RWPE2 (cell line): ENCODE data around the gene TALDO1.

Experiments used
- ATAC-seq: fragments of 200-7000 bp; cut with Tn5 transposase; 3 replicates; pipeline ENCODE4 v1.9.1; 2021; ENCODE audit warnings: low read depth
- DNase-seq: peaks from one replicate; pipeline ENCODE4 v3.0.0-alpha.2; 2020; ENCODE audit warnings: low spot score
- H3K27ac ChIP-seq: fragments of 450-650 bp; 2 replicates; pipeline ENCODE4 v1.5.1; 2017; ENCODE audit warnings: mild to moderate bottlenecking; ENCODE audit not compliant: poor library complexity, severe bottlenecking
- H3K27me3 ChIP-seq: fragments of 250-450 bp; sonication (Bioruptor Pico); 2 replicates; pipeline ENCODE4 v1.5.1; 2021; ENCODE audit warnings: mild to moderate bottlenecking, moderate library complexity; ENCODE audit not compliant: insufficient read depth, poor library complexity, severe bottlenecking
- H3K36me3 ChIP-seq: fragments of 250-450 bp; sonication (Bioruptor Pico); 2 replicates; pipeline ENCODE4 v1.5.1; 2020; ENCODE audit warnings: low read depth, mild to moderate bottlenecking, moderate library complexity
- H3K4me1 ChIP-seq: fragments of 250-450 bp; sonication (Bioruptor Pico); 2 replicates; pipeline ENCODE4 v1.5.1; 2021; ENCODE audit warnings: mild to moderate bottlenecking, moderate library complexity; ENCODE audit not compliant: insufficient read depth, poor library complexity, severe bottlenecking
- H3K4me3 ChIP-seq: fragments of 250-450 bp; sonication (Bioruptor Pico); 2 replicates; pipeline ENCODE4 v1.5.1; 2021; ENCODE audit warnings: mild to moderate bottlenecking, moderate library complexity; ENCODE audit not compliant: severe bottlenecking
- H3K9me3 ChIP-seq: fragments of 250-450 bp; sonication (Bioruptor Pico); 2 replicates; pipeline ENCODE4 v1.5.1; 2021; ENCODE audit warnings: mild to moderate bottlenecking, moderate library complexity; ENCODE audit not compliant: severe bottlenecking
- CTCF ChIP-seq: fragments of 450-650 bp; IDR thresholded peaks from one replicate; pipeline ENCODE4 v1.5.1; 2017; ENCODE audit warnings: mild to moderate bottlenecking, moderate library complexity; ENCODE audit not compliant: poor library complexity, severe bottlenecking

The TALDO1 gene

GRCh38 chr11:771617-772204, 24.4 kb downstream of the TALDO1 start:
- H3K9me3 ChIP-seq, result no peaks in the 10 kb centered on the region

GRCh38 chr11:772429-773390, 25.4 kb downstream of the TALDO1 start:
- ATAC-seq (no peak), DNase-seq (peak; percentile 62)
- no peak for TF ChIP-seq CTCF
- no peaks in the 10 kb centered on the region for H3K27me3 ChIP-seq
- no peak overlapping the region for H3K27ac ChIP-seq
- H3K4me1 ChIP-seq, result peaks cover 5% of the 10 kb centered on the region
- H3K36me3 ChIP-seq, result peaks cover 69% of the 10 kb centered on the region
- H3K9me3 ChIP-seq, result no peaks in the 10 kb centered on the region
- H3K4me3 ChIP-seq, result no peak overlapping the region

More at GRCh38 chr11:771617-772204, 24.4 kb downstream of the TALDO1 start:
- Histone ChIP-seq H3K4me3 (no peak overlapping the region), H3K36me3 (peaks cover 74% of the 10 kb centered on the region), H3K27ac (no peak overlapping the region), H3K4me1 (peaks cover 5% of the 10 kb centered on the region), H3K27me3 (no peaks in the 10 kb centered on the region)
- no peak for TF ChIP-seq CTCF
- DNase-seq (no peak), ATAC-seq (no peak)

GRCh38 chr11:773425-773824, 26.2 kb downstream of the TALDO1 start:
- DNase-seq, result no peak
- no peak for ATAC-seq

DNA sequence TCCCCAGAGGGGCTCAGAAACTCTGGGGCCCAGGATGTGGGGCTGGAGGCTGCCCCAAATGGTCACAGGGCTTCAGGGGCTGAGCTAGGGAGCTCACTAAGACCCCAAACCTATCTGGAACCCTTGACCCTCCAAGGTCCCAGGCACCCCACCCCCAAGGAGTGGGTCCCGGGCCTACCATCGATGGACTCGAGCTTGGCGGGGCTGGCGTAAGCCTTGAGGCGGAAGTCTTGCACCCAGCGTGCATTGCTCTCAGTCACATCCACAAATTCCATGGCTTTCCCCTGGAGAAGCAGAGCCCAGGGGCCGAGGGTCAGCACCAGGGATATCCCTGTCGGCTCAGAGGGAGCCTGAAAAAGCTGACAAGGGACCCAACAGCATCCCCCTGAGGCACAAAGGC, 26.6 kb downstream of the TALDO1 start:
- H3K4me3 ChIP-seq, result no peak overlapping the region
- no peaks in the 10 kb centered on the region for H3K9me3 ChIP-seq
- peaks cover 10% of the 10 kb centered on the region for H3K4me1 ChIP-seq
- no peaks in the 10 kb centered on the region for H3K27me3 ChIP-seq
- ATAC-seq (no peak), DNase-seq (no peak)
- no peak overlapping the region for H3K27ac ChIP-seq
- H3K36me3 ChIP-seq, result peaks cover 67% of the 10 kb centered on the region
- no peak for TF ChIP-seq CTCF

More at GRCh38 chr11:773425-773824, 26.2 kb downstream of the TALDO1 start:
- H3K27ac ChIP-seq, result no peak overlapping the region
- H3K36me3 ChIP-seq, result peaks cover 67% of the 10 kb centered on the region
- no peaks in the 10 kb centered on the region for H3K27me3 ChIP-seq
- no peak overlapping the region for H3K4me3 ChIP-seq
- H3K4me1 ChIP-seq, result peaks cover 9% of the 10 kb centered on the region
- no peaks in the 10 kb centered on the region for H3K9me3 ChIP-seq
- TF ChIP-seq CTCF, result no peak
